Breast epithelium (tissue), 3 donors: ENCODE measurements around the gene ZG16B.

Experiments
- CTCF ChIP-seq, 3 donors: fragments of 450-650 bp; IDR thresholded peaks; one replicate each; pipeline ENCODE4 v1.5.1; 2016 to 2017; ENCODE audit warnings: antibody characterized with exemption in 3 of 3, mild to moderate bottlenecking in 3 of 3, moderate library complexity in 3 of 3
- POLR2A ChIP-seq: fragments of 450-650 bp; IDR thresholded peaks from one replicate; pipeline ENCODE4 v1.6.1; 2016; ENCODE audit warnings: antibody characterized with exemption, mild to moderate bottlenecking, moderate library complexity
- POLR2AphosphoS5 ChIP-seq, 3 donors: sonication (generic); formaldehyde crosslinking; IDR thresholded peaks; one replicate each; pipeline ENCODE4 v1.6.1; 2017; ENCODE audit warnings: antibody characterized with exemption in 3 of 3

DNA sequence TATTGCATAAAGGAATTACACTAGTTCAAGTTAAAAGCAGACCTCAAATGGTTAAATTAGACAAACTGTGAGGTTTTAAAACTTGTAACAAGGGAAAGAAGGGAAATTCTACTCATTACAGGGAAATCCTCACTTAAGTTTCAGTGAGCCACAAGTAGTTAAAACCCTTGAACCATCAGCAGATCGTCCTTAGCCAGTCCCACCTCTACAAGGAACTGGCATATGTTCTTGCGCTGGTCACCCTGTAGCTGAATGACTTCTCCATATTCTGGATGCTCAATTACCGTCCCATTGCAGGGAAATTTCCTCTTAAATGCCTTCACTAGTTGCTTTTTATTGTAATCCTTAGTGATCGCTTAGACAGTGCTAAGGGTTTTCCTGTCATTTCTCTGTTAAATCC, 7.6 kb upstream of the ZG16B start:
- TF ChIP-seq CTCF (IDR thresholded peaks at IDR 0.05) (no peak), POLR2A (no peak), POLR2AphosphoS5 (IDR thresholded peaks at IDR 0.05) (no peak)
